HFF-Myc (cell line): ENCODE results near the gene LSR.

ENCODE experiments used
- DNase-seq: peaks from one replicate; pipeline ENCODE4 v3.0.0-alpha.2; 2011; ENCODE audit warnings: low read depth; ENCODE audit errors: extremely low read depth
- H3K4me3 ChIP-seq: replicated peaks from 2 replicates; pipeline ENCODE4 v1.5.1; 2011; ENCODE audit warnings: low read depth, mild to moderate bottlenecking, control low read depth, low read length
- CTCF ChIP-seq: IDR thresholded peaks from 2 replicates; pipeline ENCODE4 v1.5.1; 2012; ENCODE audit warnings: mild to moderate bottlenecking, low read depth, low read length, control low read depth; ENCODE audit errors: missing control alignments

Gene LSR

GRCh38 chr19:35225951-35226350, 22.9 kb upstream of the LSR start:
- no peak for TF ChIP-seq CTCF
- no peak overlapping the region for H3K4me3 ChIP-seq
- DNase-seq, result no peak

GRCh38 chr19:35226748-35227147, 22.1 kb upstream of the LSR start:
- DNase-seq, result no peak
- no peak for TF ChIP-seq CTCF

GRCh38 chr19:35228177-35228930, 20.4 kb upstream of the LSR start, which contains the start of gene FAM187B:
FAM187B (minus strand) TSS chr19:35228739; CDS start chr19:35228680, 59 bp downstream.
- TF ChIP-seq CTCF, result no peak
- no peak within 1 kb of the TSS for H3K4me3 ChIP-seq
- no peak for DNase-seq

More at GRCh38 chr19:35226748-35227147, 22.1 kb upstream of the LSR start:
- no peak overlapping the region for H3K4me3 ChIP-seq

GRCh38 chr19:35229601-35230000, 19.2 kb upstream of the LSR start:
- no peak overlapping the region for H3K4me3 ChIP-seq
- no peak for DNase-seq
- TF ChIP-seq CTCF, result no peak

- no peak for TF ChIP-seq CTCF
- no peak for DNase-seq
- H3K4me3 ChIP-seq, result no peak overlapping the region
These were observed 16.7 kb upstream of the LSR start for GRCh38 chr19:35231956-35232645.

- TF ChIP-seq CTCF, result no peak
- DNase-seq, result no peak
- no peak overlapping the region for H3K4me3 ChIP-seq
These were observed 15.9 kb upstream of the LSR start for GRCh38 chr19:35232912-35233311.
